ENCODE results near the gene ANKRD13A.

- TF ChIP-seq POLR2AphosphoS5 (IDR thresholded peaks at IDR 0.05), result no peak
- no peak for TF ChIP-seq CTCF (IDR thresholded peaks at IDR 0.05)
These were observed 72.7 kb downstream of the ANKRD13A start for GRCh38 chr12:110071967-110072366.
